ENCODE results near the gene LRRC53. TPM values are rescaled to one million over a fixed set of nuclear protein-coding genes. Genes with fewer than 3 reads are reported as not detected.

The LRRC53 gene
- total and polyA plus RNA-seq, 2 of the 4 experiments (the other 2 are of a cell fraction), result not detected

DNA sequence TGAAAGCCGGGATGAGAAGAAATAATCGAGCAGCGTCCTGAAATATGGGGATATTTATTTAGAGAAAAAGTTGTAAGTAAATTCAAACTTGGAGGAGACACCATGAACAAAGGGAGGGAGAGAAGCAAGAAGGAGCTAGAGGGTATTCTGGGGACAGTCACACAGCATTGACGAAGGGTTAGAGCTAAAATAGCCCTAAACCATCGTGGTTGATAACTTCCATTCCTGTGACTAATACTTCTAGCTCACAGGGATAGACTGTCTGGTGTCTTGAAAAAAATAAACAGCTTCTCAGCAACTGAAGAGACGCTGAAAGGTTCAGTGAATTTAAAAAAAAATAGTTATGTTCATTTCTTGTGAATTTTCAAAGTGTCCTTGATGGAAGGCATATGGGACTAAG, 86.7 kb downstream of the LRRC53 start:
- peak overlapping the region; percentile 89; the same call in 1 of the 2 replicates for H4K5ac ChIP-seq (ENCODE audit: low read depth, low read length)

More for the DNA sequence above, 86.7 kb downstream of the LRRC53 start:
- dilution Hi-C loops (cut with HindIII; ENCODE audit: low sequenced_read_pairs, unreplicated experiment) (no loop called here), intact Hi-C loops (cut with micrococcal nuclease) (loop anchor here (5.0 kb wide), 1 partner anchor 218 kb away; no protein-coding TSS in a partner anchor), in situ Hi-C loops (cut with MboI; ENCODE audit: low sequenced_read_pairs) (no loop called here)
- Histone ChIP-seq H3K56ac (ENCODE audit: extremely low read depth, insufficient read depth, low read length) (peak overlapping the region; percentile 93), H4K20me1 (ENCODE audit: insufficient read depth, low read length) (no peaks in the 10 kb centered on the region), H2BK120ac (ENCODE audit: low read depth, low read length) (peak overlapping the region; percentile 95), H4K91ac (ENCODE audit: insufficient read depth, low read depth, low read length) (peak overlapping the region; percentile 94), H2AK9ac (replicated peaks; ENCODE audit: low read depth, low read length, poor library complexity) (no peak overlapping the region), H3K79me1 (ENCODE audit: low read depth in 1 of 2, low read length in 2 of 2) (no peaks in the 10 kb centered on the region), H2AFZ (replicated peaks; ENCODE audit: low read length, poor library complexity) (no peak overlapping the region), H3K4me1 (ENCODE audit: control insufficient read depth, insufficient read depth, low read length) (peaks cover 14% of the 10 kb centered on the region; the same call in 1 of the 2 replicates), H2BK5ac (ENCODE audit: low read depth, low read length, poor library complexity, severe bottlenecking) (peak overlapping the region; percentile 99), H4K8ac (ENCODE audit: low read depth in 2 of 2, low read length in 2 of 2) (peak overlapping the region; percentile 79 to 85), H2BK20ac (ENCODE audit: low read depth, low read length) (peak overlapping the region; percentile 92), H3K27ac (ENCODE audit: insufficient read depth, low read length) (peak overlapping the region; percentile 91), H3K14ac (replicated peaks; ENCODE audit: low read depth, low read length) (peak overlapping the region; percentile 91), H3K9ac (ENCODE audit: low read depth, low read length) (peak overlapping the region; percentile 65; the same call in 1 of the 2 replicates), H3K18ac (ENCODE audit: low read depth, low read length) (peak overlapping the region; percentile 99; the same call in 1 of the 2 replicates), H3K4me3 (ENCODE audit: insufficient read depth, low read depth, low read length) (peak overlapping the region; percentile 29; the same call in 1 of the 2 replicates), H3K9me3 (ENCODE audit: control insufficient read depth, insufficient read depth, low read length) (no peaks in the 10 kb centered on the region), H3K27me3 (ENCODE audit: control insufficient read depth, insufficient read depth, low read length) (no peaks in the 10 kb centered on the region), H3K36me3 (ENCODE audit: control insufficient read depth, insufficient read depth, low read length) (no peaks in the 10 kb centered on the region), H3K4ac (ENCODE audit: low read depth, low read length) (peak overlapping the region; percentile 74; the same call in 1 of the 2 replicates), H2AK5ac (ENCODE audit: low read depth, low read length) (no peak overlapping the region), H3K23ac (ENCODE audit: low read depth, low read length) (peak overlapping the region; percentile 89; the same call in 1 of the 2 replicates), H3K4me2 (ENCODE audit: low read depth, low read length) (peak overlapping the region; percentile 87), H3K9me1 (ENCODE audit: insufficient read depth, low read length) (no peaks in the 10 kb centered on the region), H2BK15ac (ENCODE audit: low read depth, low read length) (peak overlapping the region; percentile 43; the same call in 2 of the 3 replicates)
- ChIA-PET POLR2A (ENCODE audit: unreplicated experiment) (no interaction called here), CTCF (interaction anchor here (0.6 kb wide), 1 partner anchor 301 kb away, joined by 3 read pairs; no protein-coding TSS in a partner anchor)
- TF ChIP-seq FOS (IDR thresholded peaks at IDR 0.05; ENCODE audit: low read depth, low read length), result peak; percentile 25; the same call in 1 of the 2 replicates
- TF ChIP-seq CHD1 (IDR thresholded peaks at IDR 0.05; ENCODE audit: low read depth, low read length), result no peak
- TF ChIP-seq SMC3 (IDR thresholded peaks at IDR 0.05; ENCODE audit: low read depth, low read length), result no peak
- no peak for TF ChIP-seq POLR2A (IDR thresholded peaks at IDR 0.05; ENCODE audit: low read depth, low read length)
- no peak for TF ChIP-seq RAD21 (IDR thresholded peaks at IDR 0.05; ENCODE audit: low read length)
- no peak for TF ChIP-seq RFX5 (IDR thresholded peaks at IDR 0.05; ENCODE audit: low read depth, low read length)
- no TSS peak for BruUV-seq (replicated peaks)
- peak; percentile 75 for ATAC-seq (ENCODE audit: low read depth)
- WGBS, 2 experiments (ENCODE audit: extremely low coverage in 2 of 2, insufficient read length in 1 of 2), result no CpG with 5 or more reads among the region's 6 CpGs
- peak; percentile 65 for DNase-seq
